GM23248 (cell line): ENCODE results near the gene TENT5C. TPM values are rescaled to one million over a fixed set of nuclear protein-coding genes. Genes with fewer than 3 reads are reported as not detected.
A peak's percentile ranks its signal among the peaks of the same experiment; 100 is the strongest.

Source experiments
- DNase-seq: peaks from one replicate; pipeline ENCODE4 v3.0.0-alpha.2; 2015
- H2AFZ ChIP-seq: fragments of 200-600 bp; sonication (generic); 2 replicates; pipeline ENCODE4 v1.6.1; 2016; ENCODE audit warnings: antibody characterized with exemption
- H3F3A ChIP-seq: fragments of 200-600 bp; sonication (generic); 2 replicates; pipeline ENCODE4 v1.6.1; 2016; ENCODE audit warnings: mild to moderate bottlenecking, antibody characterized with exemption, mixed run types; ENCODE audit not compliant: insufficient read depth
- H3K27ac ChIP-seq: fragments of 200-600 bp; sonication (generic); 2 replicates; pipeline ENCODE4 v1.5.1; 2016; ENCODE audit warnings: mild to moderate bottlenecking
- H3K27me3 ChIP-seq: fragments of 200-600 bp; sonication (generic); replicated peaks from 2 replicates; pipeline ENCODE4 v1.6.1; 2016; ENCODE audit warnings: mild to moderate bottlenecking; ENCODE audit not compliant: insufficient read depth
- H3K36me3 ChIP-seq: fragments of 200-600 bp; sonication (generic); 2 replicates; pipeline ENCODE4 v1.6.1; 2016; ENCODE audit warnings: low read depth, mild to moderate bottlenecking
- H3K4me1 ChIP-seq: fragments of 200-600 bp; sonication (generic); 2 replicates; pipeline ENCODE4 v1.6.1; 2016; ENCODE audit warnings: mild to moderate bottlenecking; ENCODE audit not compliant: insufficient read depth
- H3K4me2 ChIP-seq: fragments of 200-600 bp; sonication (generic); one replicate; pipeline ENCODE4 v1.6.1; 2016; ENCODE audit warnings: mild to moderate bottlenecking; ENCODE audit not compliant: unreplicated experiment
- H3K4me3 ChIP-seq: fragments of 200-600 bp; sonication (generic); 2 replicates; pipeline ENCODE4 v1.5.1; 2016; ENCODE audit warnings: mild to moderate bottlenecking
- H3K79me2 ChIP-seq: fragments of 200-600 bp; sonication (generic); 2 replicates; pipeline ENCODE4 v1.6.1; 2016; ENCODE audit warnings: mild to moderate bottlenecking; ENCODE audit not compliant: insufficient read depth
- H3K9ac ChIP-seq: fragments of 200-600 bp; sonication (generic); 2 replicates; pipeline ENCODE4 v1.6.1; 2016; ENCODE audit warnings: mild to moderate bottlenecking
- H3K9me2 ChIP-seq: fragments of 200-600 bp; sonication (generic); 2 replicates; pipeline ENCODE4 v1.6.1; 2016; ENCODE audit warnings: mixed run types, mild to moderate bottlenecking, moderate library complexity; ENCODE audit not compliant: insufficient read depth
- H3K9me3 ChIP-seq: fragments of 200-600 bp; sonication (generic); one replicate; pipeline ENCODE4 v1.6.1; 2017; ENCODE audit warnings: low read depth
- H4K20me1 ChIP-seq: fragments of 200-600 bp; sonication (generic); 2 replicates; pipeline ENCODE4 v1.6.0; 2016; ENCODE audit not compliant: insufficient read depth
- EZH2 ChIP-seq: fragments of 200-600 bp; sonication (generic); IDR thresholded peaks from 2 replicates; pipeline ENCODE4 v1.6.1; 2018; ENCODE audit warnings: antibody characterized with exemption, mild to moderate bottlenecking; ENCODE audit not compliant: insufficient read depth, poor library complexity, severe bottlenecking
- EZH2phosphoT487 ChIP-seq: fragments of 200-600 bp; sonication (generic); IDR thresholded peaks from 2 replicates; pipeline ENCODE4 v1.6.1; 2018; ENCODE audit warnings: antibody characterized with exemption, moderate library complexity, mild to moderate bottlenecking, low read depth; ENCODE audit not compliant: insufficient read depth
- WGBS, 2 experiments: methylation state at CpG; one replicate each; pipeline ENCODE4 v1.1.6; 2015 to 2017; ENCODE audit warnings: low lambda C conversion rate in 2 of 2, low coverage in 1 of 2; ENCODE audit errors: missing lambda C conversion rate in 2 of 2; 5-methylcytosine and 5-hydroxymethylcytosine counted together
- in situ Hi-C: fragments of 300-500 bp; cut with MboI; formaldehyde crosslinking; loops from 2 replicates; pipeline ENCODE4 v1.15.0; 2020
- polyA plus RNA-seq: library from polyadenylated mRNA; unstranded; fragments of >200 nt; fragmentation: Nextera tagmentation; extraction: Ambion mirVana; gene quantifications from 2 replicates; pipeline ENCODE4 v1.2.1, GENCODE V29; 2016
- total RNA-seq: library from RNA; depleted of rRNA; stranded (reverse); fragments of >200 nt; shearing (Covaris generic); gene quantifications from 2 replicates; pipeline ENCODE4 v1.2.3, GENCODE V29; 2014

TENT5C gene
- total and polyA plus RNA-seq, 2 experiments from 2014 or later: 0.20 TPM; not detected in 1

DNA sequence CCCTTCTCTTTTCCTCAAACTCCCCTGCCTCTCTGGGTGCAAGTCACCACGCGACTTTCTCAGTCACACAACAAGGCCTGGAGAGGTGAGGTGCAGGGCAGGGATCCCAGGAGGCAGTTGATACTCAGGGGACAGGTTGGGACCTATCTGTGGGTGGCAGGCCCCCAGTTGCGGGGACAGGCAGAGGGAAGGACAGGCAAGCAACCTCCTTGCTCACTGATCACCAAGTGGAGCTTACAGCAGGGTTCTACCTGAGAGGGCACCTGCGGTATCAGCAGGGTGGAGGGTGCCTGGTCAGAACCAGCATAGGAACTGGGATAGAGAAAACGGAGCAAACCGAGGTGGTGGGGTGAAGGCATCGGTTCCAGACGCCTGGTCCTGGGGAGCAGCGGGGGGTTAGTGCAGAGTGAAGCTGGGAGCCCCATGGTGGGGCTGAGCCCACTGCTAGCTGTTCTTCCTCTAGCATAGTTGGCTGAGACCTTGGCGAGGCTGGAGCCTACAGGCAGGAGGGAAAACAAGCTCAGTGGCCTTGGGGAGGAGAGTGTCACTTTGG, 24.4 kb upstream of the TENT5C start:
- no peak overlapping the region for H3K9ac ChIP-seq
- H3K9me2 ChIP-seq: no peaks in the 10 kb centered on the region
- TF ChIP-seq EZH2 (no peak), EZH2phosphoT487 (no peak)
- WGBS, 2 experiments: 58 to 59% methylated on average over 10 of the region's 10 CpGs
- H3K36me3 ChIP-seq: no peaks in the 10 kb centered on the region
- H4K20me1 ChIP-seq: no peaks in the 10 kb centered on the region
- H3F3A ChIP-seq: no peaks in the 10 kb centered on the region
- DNase-seq: no peak
- no peak overlapping the region for H3K27ac ChIP-seq
- no peak overlapping the region for H3K4me3 ChIP-seq
- in situ Hi-C loops: no loop called here
- H3K9me3 ChIP-seq: no peaks in the 10 kb centered on the region
- no peaks in the 10 kb centered on the region for H3K4me1 ChIP-seq
- no peaks in the 10 kb centered on the region for H3K79me2 ChIP-seq
- H3K27me3 ChIP-seq: no peaks in the 10 kb centered on the region
- H2AFZ ChIP-seq: no peak overlapping the region
- H3K4me2 ChIP-seq: no peak overlapping the region

DNA sequence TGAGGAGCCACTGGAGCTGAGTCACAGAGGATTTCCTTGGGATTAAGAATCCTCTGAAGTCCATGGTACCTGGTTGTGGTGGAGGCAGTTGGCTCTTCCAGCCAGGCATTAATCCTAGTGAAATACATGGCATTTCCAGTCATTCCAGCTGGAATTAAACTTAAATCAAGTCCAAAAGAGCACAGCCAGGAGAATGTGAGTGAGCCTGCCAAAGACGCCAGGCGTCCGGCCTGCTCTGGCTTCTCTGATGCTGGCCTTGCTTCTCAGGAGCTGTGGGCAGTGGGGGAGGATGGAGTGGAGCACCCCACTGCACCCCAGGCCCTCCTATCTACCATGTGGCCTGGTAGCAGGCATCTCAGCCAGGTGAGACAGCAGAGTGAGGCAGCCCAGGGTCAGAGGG, 23.4 kb upstream of the TENT5C start:
- H3K36me3 ChIP-seq: no peaks in the 10 kb centered on the region
- H3K27me3 ChIP-seq: no peaks in the 10 kb centered on the region
- H3F3A ChIP-seq: no peaks in the 10 kb centered on the region
- H3K4me1 ChIP-seq: no peaks in the 10 kb centered on the region
- no peak overlapping the region for H3K4me3 ChIP-seq
- H3K27ac ChIP-seq: no peak overlapping the region
- no peak overlapping the region for H3K4me2 ChIP-seq
- TF ChIP-seq EZH2: no peak
- no peak for TF ChIP-seq EZH2phosphoT487
- H2AFZ ChIP-seq: no peak overlapping the region
- in situ Hi-C loops: no loop called here
- no peaks in the 10 kb centered on the region for H4K20me1 ChIP-seq
- no peaks in the 10 kb centered on the region for H3K9me2 ChIP-seq
- no peak overlapping the region for H3K9ac ChIP-seq
- peak; percentile 8 for DNase-seq
- WGBS, 2 experiments: 7 to 11% methylated on average over 3 of the region's 3 CpGs
- no peaks in the 10 kb centered on the region for H3K79me2 ChIP-seq
- no peaks in the 10 kb centered on the region for H3K9me3 ChIP-seq

DNA sequence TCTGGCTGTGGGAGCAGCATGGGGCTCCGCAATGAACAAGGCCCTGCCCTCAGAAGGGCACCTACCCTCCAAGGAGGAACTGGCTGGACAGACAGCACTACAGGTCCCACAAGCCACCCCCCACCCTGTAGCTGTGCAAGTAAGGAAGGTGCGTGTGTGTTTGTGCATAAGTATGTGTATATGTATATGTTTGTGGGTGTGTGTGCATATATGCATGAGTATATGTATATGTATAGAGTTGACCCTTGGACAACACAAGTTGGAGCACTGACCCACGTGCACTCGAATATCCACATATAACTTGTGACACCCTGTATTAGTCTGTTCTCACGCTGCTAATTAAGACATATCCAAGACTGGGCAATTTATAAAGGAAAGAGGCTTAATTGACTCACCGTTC, 22.6 kb upstream of the TENT5C start:
- H3K79me2 ChIP-seq: no peaks in the 10 kb centered on the region
- WGBS, 2 experiments: 79 to 82% methylated on average over 6 of the region's 6 CpGs
- H3F3A ChIP-seq: no peaks in the 10 kb centered on the region
- no peaks in the 10 kb centered on the region for H3K4me1 ChIP-seq
- TF ChIP-seq EZH2phosphoT487 (no peak), EZH2 (no peak)
- DNase-seq: no peak
- H3K9me2 ChIP-seq: no peaks in the 10 kb centered on the region
- no peak overlapping the region for H3K4me3 ChIP-seq
- H4K20me1 ChIP-seq: no peaks in the 10 kb centered on the region
- H3K4me2 ChIP-seq: no peak overlapping the region
- H3K27me3 ChIP-seq: no peaks in the 10 kb centered on the region; the same call in 1 of the 2 replicates
- no peaks in the 10 kb centered on the region for H3K9me3 ChIP-seq
- no peak overlapping the region for H3K9ac ChIP-seq
- H3K36me3 ChIP-seq: no peaks in the 10 kb centered on the region
- H2AFZ ChIP-seq: no peak overlapping the region
- in situ Hi-C loops: no loop called here
- no peak overlapping the region for H3K27ac ChIP-seq

DNA sequence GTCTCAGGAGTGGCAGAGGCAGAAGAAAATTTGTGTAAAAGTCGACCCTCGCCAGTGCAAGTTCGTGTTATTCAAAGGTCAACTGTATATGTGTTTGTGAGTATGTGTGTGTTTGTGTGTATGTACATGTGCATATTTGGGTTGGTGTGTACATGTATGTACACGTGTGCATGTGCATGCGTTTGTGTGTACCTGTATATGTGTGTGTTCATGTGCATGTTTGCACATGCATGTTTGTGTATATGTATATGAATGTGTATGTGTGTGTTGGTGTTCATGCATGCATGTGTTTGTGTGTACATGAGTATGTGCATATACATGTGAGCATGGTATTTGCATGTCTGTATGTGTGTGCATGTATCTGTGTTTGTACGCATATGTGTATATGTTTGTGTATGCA, 21.7 kb upstream of the TENT5C start:
- TF ChIP-seq EZH2: no peak
- TF ChIP-seq EZH2phosphoT487: no peak
- H3K9ac ChIP-seq: no peak overlapping the region
- H3K4me3 ChIP-seq: no peak overlapping the region
- in situ Hi-C loops: no loop called here
- H3K4me1 ChIP-seq: no peaks in the 10 kb centered on the region
- no peak overlapping the region for H3K27ac ChIP-seq
- H3K36me3 ChIP-seq: no peaks in the 10 kb centered on the region
- H3K4me2 ChIP-seq: no peak overlapping the region
- no peak overlapping the region for H2AFZ ChIP-seq
- no peaks in the 10 kb centered on the region for H3F3A ChIP-seq
- no peaks in the 10 kb centered on the region for H3K79me2 ChIP-seq
- 82 to 88% methylated on average over 6 of the region's 6 CpGs for WGBS, 2 experiments
- DNase-seq: no peak
- no peaks in the 10 kb centered on the region for H3K9me3 ChIP-seq
- H4K20me1 ChIP-seq: no peaks in the 10 kb centered on the region
- no peaks in the 10 kb centered on the region; the same call in 1 of the 2 replicates for H3K27me3 ChIP-seq
- no peaks in the 10 kb centered on the region for H3K9me2 ChIP-seq

DNA sequence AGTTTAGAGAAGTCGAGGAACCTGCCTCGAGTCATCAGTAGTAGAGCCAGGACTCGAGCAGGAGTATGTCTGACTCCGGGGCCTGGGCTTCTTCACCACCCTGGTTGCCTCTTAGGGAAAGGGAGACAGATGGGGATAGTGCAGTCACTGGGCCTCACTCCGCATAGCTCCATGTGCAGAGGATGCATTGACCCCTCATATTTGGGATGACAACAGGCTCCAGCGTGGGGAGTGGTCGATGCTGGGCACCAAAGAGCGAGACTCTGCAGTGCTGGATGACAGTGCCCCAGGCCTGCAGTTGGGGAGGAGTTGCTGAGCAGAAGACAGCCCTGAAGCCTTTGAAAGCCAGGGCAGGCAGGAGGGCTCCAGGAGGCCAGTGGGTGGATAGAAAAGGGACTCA, 20.8 kb upstream of the TENT5C start:
- no peaks in the 10 kb centered on the region for H3K79me2 ChIP-seq
- no peak for DNase-seq
- H3K36me3 ChIP-seq: no peaks in the 10 kb centered on the region
- no peak overlapping the region for H3K4me2 ChIP-seq
- no peaks in the 10 kb centered on the region for H3K9me2 ChIP-seq
- in situ Hi-C loops: no loop called here
- whole genome bisulfite sequencing, 2 experiments: 85 to 86% methylated on average over 8 of the region's 8 CpGs
- no peaks in the 10 kb centered on the region for H3F3A ChIP-seq
- no peaks in the 10 kb centered on the region; the same call in 1 of the 2 replicates for H3K27me3 ChIP-seq
- H3K9ac ChIP-seq: no peak overlapping the region
- no peak overlapping the region for H2AFZ ChIP-seq
- no peaks in the 10 kb centered on the region for H4K20me1 ChIP-seq
- TF ChIP-seq EZH2phosphoT487 (no peak), EZH2 (no peak)
- H3K4me3 ChIP-seq: no peak overlapping the region
- H3K27ac ChIP-seq: no peak overlapping the region
- no peaks in the 10 kb centered on the region for H3K4me1 ChIP-seq
- no peaks in the 10 kb centered on the region for H3K9me3 ChIP-seq
